ENCODE results near the gene JAK1.

DNA sequence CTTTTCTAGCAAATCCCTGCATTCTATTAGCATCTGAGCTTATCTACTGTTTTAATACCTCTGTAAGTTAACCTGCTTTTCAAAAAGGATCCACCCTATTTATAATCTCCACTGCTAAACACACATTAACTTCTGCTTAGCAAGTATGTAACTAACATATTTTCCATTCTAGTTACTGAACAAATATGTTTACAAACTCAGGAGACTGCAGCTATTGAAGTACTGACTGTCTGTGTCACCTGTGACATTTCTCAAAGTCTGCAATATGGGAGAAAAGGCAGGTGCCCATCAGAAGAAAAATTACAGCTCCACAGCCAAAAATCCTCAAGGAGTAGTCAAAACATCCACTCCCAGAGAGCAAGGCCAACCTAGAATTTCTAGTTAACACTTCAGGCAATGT, 88.3 kb downstream of the JAK1 start:
- TF ChIP-seq, protein P1, sequence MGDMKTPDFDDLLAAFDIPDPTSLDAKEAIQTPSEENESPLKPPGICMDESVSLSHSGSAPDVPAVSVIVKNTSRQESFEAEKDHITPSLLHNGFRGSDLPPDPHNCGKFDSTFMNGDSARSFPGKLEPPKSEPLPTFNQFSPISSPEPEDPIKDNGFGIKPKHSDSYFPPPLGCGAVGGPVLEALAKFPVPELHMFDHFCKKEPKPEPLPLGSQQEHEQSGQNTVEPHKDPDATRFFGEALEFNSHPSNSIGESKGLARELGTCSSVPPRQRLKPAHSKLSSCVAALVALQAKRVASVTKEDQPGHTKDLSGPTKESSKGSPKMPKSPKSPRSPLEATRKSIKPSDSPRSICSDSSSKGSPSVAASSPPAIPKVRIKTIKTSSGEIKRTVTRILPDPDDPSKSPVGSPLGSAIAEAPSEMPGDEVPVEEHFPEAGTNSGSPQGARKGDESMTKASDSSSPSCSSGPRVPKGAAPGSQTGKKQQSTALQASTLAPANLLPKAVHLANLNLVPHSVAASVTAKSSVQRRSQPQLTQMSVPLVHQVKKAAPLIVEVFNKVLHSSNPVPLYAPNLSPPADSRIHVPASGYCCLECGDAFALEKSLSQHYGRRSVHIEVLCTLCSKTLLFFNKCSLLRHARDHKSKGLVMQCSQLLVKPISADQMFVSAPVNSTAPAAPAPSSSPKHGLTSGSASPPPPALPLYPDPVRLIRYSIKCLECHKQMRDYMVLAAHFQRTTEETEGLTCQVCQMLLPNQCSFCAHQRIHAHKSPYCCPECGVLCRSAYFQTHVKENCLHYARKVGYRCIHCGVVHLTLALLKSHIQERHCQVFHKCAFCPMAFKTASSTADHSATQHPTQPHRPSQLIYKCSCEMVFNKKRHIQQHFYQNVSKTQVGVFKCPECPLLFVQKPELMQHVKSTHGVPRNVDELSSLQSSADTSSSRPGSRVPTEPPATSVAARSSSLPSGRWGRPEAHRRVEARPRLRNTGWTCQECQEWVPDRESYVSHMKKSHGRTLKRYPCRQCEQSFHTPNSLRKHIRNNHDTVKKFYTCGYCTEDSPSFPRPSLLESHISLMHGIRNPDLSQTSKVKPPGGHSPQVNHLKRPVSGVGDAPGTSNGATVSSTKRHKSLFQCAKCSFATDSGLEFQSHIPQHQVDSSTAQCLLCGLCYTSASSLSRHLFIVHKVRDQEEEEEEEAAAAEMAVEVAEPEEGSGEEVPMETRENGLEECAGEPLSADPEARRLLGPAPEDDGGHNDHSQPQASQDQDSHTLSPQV (IDR thresholded peaks at IDR 0.05), result no peak
- TF ChIP-seq POLR2AphosphoS5 (IDR thresholded peaks at IDR 0.05; ENCODE audit: low read length), result no peak
- TF ChIP-seq CHD4 (IDR thresholded peaks at IDR 0.05), result no peak
- TF ChIP-seq, protein P2, sequence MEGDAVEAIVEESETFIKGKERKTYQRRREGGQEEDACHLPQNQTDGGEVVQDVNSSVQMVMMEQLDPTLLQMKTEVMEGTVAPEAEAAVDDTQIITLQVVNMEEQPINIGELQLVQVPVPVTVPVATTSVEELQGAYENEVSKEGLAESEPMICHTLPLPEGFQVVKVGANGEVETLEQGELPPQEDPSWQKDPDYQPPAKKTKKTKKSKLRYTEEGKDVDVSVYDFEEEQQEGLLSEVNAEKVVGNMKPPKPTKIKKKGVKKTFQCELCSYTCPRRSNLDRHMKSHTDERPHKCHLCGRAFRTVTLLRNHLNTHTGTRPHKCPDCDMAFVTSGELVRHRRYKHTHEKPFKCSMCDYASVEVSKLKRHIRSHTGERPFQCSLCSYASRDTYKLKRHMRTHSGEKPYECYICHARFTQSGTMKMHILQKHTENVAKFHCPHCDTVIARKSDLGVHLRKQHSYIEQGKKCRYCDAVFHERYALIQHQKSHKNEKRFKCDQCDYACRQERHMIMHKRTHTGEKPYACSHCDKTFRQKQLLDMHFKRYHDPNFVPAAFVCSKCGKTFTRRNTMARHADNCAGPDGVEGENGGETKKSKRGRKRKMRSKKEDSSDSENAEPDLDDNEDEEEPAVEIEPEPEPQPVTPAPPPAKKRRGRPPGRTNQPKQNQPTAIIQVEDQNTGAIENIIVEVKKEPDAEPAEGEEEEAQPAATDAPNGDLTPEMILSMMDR (IDR thresholded peaks at IDR 0.05 in 2 of 3, conservative IDR thresholded peaks at IDR 0.05 in 1 of 3; ENCODE audit: control insufficient read depth in 2 of 3, extremely low read depth in 1 of 3, insufficient read depth in 1 of 3, low read depth in 3 of 3, low read length in 3 of 3), result no peak
- no peak for TF ChIP-seq CEBPB (IDR thresholded peaks at IDR 0.05; ENCODE audit: borderline replicate concordance in 1 of 2, low read depth in 2 of 2, low read length in 2 of 2)
- TF ChIP-seq RFX5 (IDR thresholded peaks at IDR 0.05; ENCODE audit: low read depth, low read length), result no peak
- TF ChIP-seq ESRRA (IDR thresholded peaks at IDR 0.05; ENCODE audit: low read length), result no peak
- TF ChIP-seq ETV6 (conservative IDR thresholded peaks at IDR 0.05 in 1 of 2, IDR thresholded peaks at IDR 0.05 in 1 of 2; ENCODE audit: borderline replicate concordance in 1 of 2, low read depth in 1 of 2), result no peak
